ENCODE data around the gene MYO15A. TPM values are rescaled to one million over a fixed set of nuclear protein-coding genes. Genes with fewer than 3 reads are reported as not detected.

MYO15A gene
- polyA plus RNA-seq, 1 donor (not counting 4 experiments of a cell fraction or from before 2014, with no cell fraction given), result 0.20 TPM

GRCh38 chr17:18185832-18186626 is 77.5 kb downstream of the MYO15A start:
- peak overlapping the region; percentile 90 for H3K9ac ChIP-seq (ENCODE audit: control insufficient read depth, extremely low read depth, insufficient read depth, low read length)
- peaks cover 2 to 14% of the 10 kb centered on the region in 2 experiments for H3K36me3 ChIP-seq (ENCODE audit: control insufficient read depth in 2 of 2, extremely low read depth in 1 of 2, insufficient read depth in 2 of 2, low read length in 2 of 2)
- peak overlapping the region; percentile 78 to 91 (median 90) for H3K4me3 ChIP-seq (ENCODE audit: control insufficient read depth in 2 of 3, extremely low read depth in 1 of 3, insufficient read depth in 2 of 3, low read depth in 1 of 3, low read length in 3 of 3)
- FAIRE-seq, result no peak
- peak overlapping the region; percentile 92 for H3K27ac ChIP-seq (ENCODE audit: control insufficient read depth, insufficient read depth, low read length)
- H3K9me1 ChIP-seq (ENCODE audit: control insufficient read depth, extremely low read depth, insufficient read depth, low read length), result peaks cover 6% of the 10 kb centered on the region
- TF ChIP-seq EZH2 (IDR thresholded peaks at IDR 0.05; ENCODE audit: low read length), result no peak
- TF ChIP-seq, protein P1, sequence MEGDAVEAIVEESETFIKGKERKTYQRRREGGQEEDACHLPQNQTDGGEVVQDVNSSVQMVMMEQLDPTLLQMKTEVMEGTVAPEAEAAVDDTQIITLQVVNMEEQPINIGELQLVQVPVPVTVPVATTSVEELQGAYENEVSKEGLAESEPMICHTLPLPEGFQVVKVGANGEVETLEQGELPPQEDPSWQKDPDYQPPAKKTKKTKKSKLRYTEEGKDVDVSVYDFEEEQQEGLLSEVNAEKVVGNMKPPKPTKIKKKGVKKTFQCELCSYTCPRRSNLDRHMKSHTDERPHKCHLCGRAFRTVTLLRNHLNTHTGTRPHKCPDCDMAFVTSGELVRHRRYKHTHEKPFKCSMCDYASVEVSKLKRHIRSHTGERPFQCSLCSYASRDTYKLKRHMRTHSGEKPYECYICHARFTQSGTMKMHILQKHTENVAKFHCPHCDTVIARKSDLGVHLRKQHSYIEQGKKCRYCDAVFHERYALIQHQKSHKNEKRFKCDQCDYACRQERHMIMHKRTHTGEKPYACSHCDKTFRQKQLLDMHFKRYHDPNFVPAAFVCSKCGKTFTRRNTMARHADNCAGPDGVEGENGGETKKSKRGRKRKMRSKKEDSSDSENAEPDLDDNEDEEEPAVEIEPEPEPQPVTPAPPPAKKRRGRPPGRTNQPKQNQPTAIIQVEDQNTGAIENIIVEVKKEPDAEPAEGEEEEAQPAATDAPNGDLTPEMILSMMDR (optimal IDR thresholded peaks at IDR 0.05 in 1 of 3, IDR thresholded peaks at IDR 0.05 in 1 of 3, conservative IDR thresholded peaks at IDR 0.05 in 1 of 3; ENCODE audit: extremely low read depth in 1 of 3, insufficient read depth in 2 of 3, low read length in 3 of 3), result no peak
- no peak for DNase-seq (ENCODE audit: low read depth, low spot score)
- peak overlapping the region; percentile 97 for H3K4me2 ChIP-seq (ENCODE audit: control insufficient read depth, extremely low read depth, insufficient read depth, low read depth, low read length)
- H3K4me1 ChIP-seq (ENCODE audit: control insufficient read depth, extremely low read depth, insufficient read depth, low read length), result peaks cover 47% of the 10 kb centered on the region
- peaks cover 27% of the 10 kb centered on the region for H4K20me1 ChIP-seq (ENCODE audit: control insufficient read depth, extremely low read depth, insufficient read depth, low read length)
- no peak overlapping the region for H2AFZ ChIP-seq (ENCODE audit: control insufficient read depth, low read length)
- dilution Hi-C loops (cut with MboI; ENCODE audit: extremely low pct_ligation_motif_present, low sequenced_read_pairs), result no loop called here
- H3K27me3 ChIP-seq (ENCODE audit: control insufficient read depth, extremely low read depth, insufficient read depth, low read length), result no peaks in the 10 kb centered on the region
- peaks cover 71% of the 10 kb centered on the region for H3K79me2 ChIP-seq (ENCODE audit: control insufficient read depth, insufficient read depth, low read length)
- H3K9me3 ChIP-seq (ENCODE audit: control insufficient read depth, low read depth, low read length), result no peaks in the 10 kb centered on the region

DNA sequence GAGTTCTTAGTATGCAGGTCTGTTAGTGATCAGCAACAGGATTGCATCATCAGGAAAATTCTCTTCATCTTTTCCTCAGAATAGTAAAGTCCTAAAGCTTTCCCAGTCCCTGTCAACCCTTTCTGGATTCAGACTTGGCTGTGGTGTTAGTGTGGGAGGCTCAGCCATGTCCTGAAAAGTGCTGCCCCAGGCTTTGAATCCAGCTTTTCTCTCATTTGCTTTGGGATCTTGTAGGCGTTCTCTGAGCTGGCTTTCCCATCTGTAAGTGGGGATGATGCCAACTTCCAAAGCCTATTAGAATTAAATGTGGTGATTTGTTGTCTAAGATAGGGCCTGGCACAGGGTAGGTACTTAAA is 78.0 kb downstream of the MYO15A start:
- Histone ChIP-seq H3K27me3 (ENCODE audit: control insufficient read depth, extremely low read depth, insufficient read depth, low read length) (no peaks in the 10 kb centered on the region), H3K4me3 (ENCODE audit: control insufficient read depth in 2 of 3, extremely low read depth in 1 of 3, insufficient read depth in 2 of 3, low read depth in 1 of 3, low read length in 3 of 3) (peak overlapping the region; percentile 78 to 91 (median 90)), H3K4me1 (ENCODE audit: control insufficient read depth, extremely low read depth, insufficient read depth, low read length) (peaks cover 44% of the 10 kb centered on the region), H4K20me1 (ENCODE audit: control insufficient read depth, extremely low read depth, insufficient read depth, low read length) (peaks cover 29% of the 10 kb centered on the region), H3K79me2 (ENCODE audit: control insufficient read depth, insufficient read depth, low read length) (peaks cover 77% of the 10 kb centered on the region), H3K4me2 (ENCODE audit: control insufficient read depth, extremely low read depth, insufficient read depth, low read depth, low read length) (peak overlapping the region; percentile 97), H3K9me1 (ENCODE audit: control insufficient read depth, extremely low read depth, insufficient read depth, low read length) (peaks cover 6% of the 10 kb centered on the region), H3K9ac (ENCODE audit: control insufficient read depth, extremely low read depth, insufficient read depth, low read length) (peak overlapping the region; percentile 90), H2AFZ (ENCODE audit: control insufficient read depth, low read length) (no peak overlapping the region), H3K27ac (ENCODE audit: control insufficient read depth, insufficient read depth, low read length) (peak overlapping the region; percentile 92), H3K36me3 (ENCODE audit: control insufficient read depth in 2 of 2, extremely low read depth in 1 of 2, insufficient read depth in 2 of 2, low read length in 2 of 2) (peaks cover 5 to 14% of the 10 kb centered on the region in 2 experiments), H3K9me3 (ENCODE audit: control insufficient read depth, low read depth, low read length) (no peaks in the 10 kb centered on the region)
- FAIRE-seq, result no peak
- no peak for DNase-seq (ENCODE audit: low read depth, low spot score)
- dilution Hi-C loops (cut with MboI; ENCODE audit: extremely low pct_ligation_motif_present, low sequenced_read_pairs), result no loop called here
- no peak for TF ChIP-seq EZH2 (IDR thresholded peaks at IDR 0.05; ENCODE audit: low read length)
- TF ChIP-seq, protein P1 (optimal IDR thresholded peaks at IDR 0.05 in 1 of 3, IDR thresholded peaks at IDR 0.05 in 1 of 3, conservative IDR thresholded peaks at IDR 0.05 in 1 of 3; ENCODE audit: extremely low read depth in 1 of 3, insufficient read depth in 2 of 3, low read length in 3 of 3), result no peak

Measured in keratinocyte (primary cell).